Activated naive CD4-positive, alpha-beta T cell treated with anti-CD3 and anti-CD28 coated beads, Interleukin-2, amount 50 U/mL, for 16 hours (primary cell): ENCODE measurements around the gene FCHO1.
"Not testable (repeated sequence)": the region's sequence is repeated elsewhere in the genome, so short reads cannot be mapped to it uniquely, and the experiment has no call there.

Source experiments
- DNase-seq: peaks from one replicate; pipeline ENCODE4 v3.0.0-alpha.2; 2020

The FCHO1 gene

GRCh38 chr19:17796013-17796837, 44.9 kb downstream of the FCHO1 start:
- DNase-seq: no peak

- no peak for DNase-seq
These were observed 45.7 kb downstream of the FCHO1 start for GRCh38 chr19:17796838-17797423.

- peak; percentile 52 for DNase-seq
These were observed 46.3 kb downstream of the FCHO1 start for GRCh38 chr19:17797424-17798201.

GRCh38 chr19:17798599-17798998, 47.3 kb downstream of the FCHO1 start:
- DNase-seq: not testable (repeated sequence)

- no peak for DNase-seq
These were observed 51.0 kb downstream of the FCHO1 start for GRCh38 chr19:17802137-17802858.

- DNase-seq: no peak
These were observed 52.1 kb downstream of the FCHO1 start for GRCh38 chr19:17803264-17803896.

- no peak for DNase-seq
These were observed 54.1 kb downstream of the FCHO1 start for GRCh38 chr19:17805427-17805826.

- DNase-seq: no peak
These were observed 55.7 kb downstream of the FCHO1 start for GRCh38 chr19:17806945-17807344.

GRCh38 chr19:17807731-17808316, 56.5 kb downstream of the FCHO1 start:
- DNase-seq: peak; percentile 34

- DNase-seq: no peak
These were observed 59.8 kb downstream of the FCHO1 start for GRCh38 chr19:17811103-17811502.

- no peak for DNase-seq
These were observed 60.4 kb downstream of the FCHO1 start for GRCh38 chr19:17811681-17812080.

- DNase-seq: no peak
These were observed 60.8 kb downstream of the FCHO1 start for GRCh38 chr19:17812099-17812498.

GRCh38 chr19:17817668-17818363, 66.5 kb downstream of the FCHO1 start:
- no peak for DNase-seq

GRCh38 chr19:17821190-17821589, 69.9 kb downstream of the FCHO1 start, which contains the start of gene INSL3:
Gene INSL3 (minus strand): TSS chr19:17821519. CDS start chr19:17821506, 13 bp downstream.
- no peak for DNase-seq

GRCh38 chr19:17824339-17824738, 73.1 kb downstream of the FCHO1 start:
- DNase-seq: no peak

GRCh38 chr19:17826508-17827056, 75.3 kb downstream of the FCHO1 start:
- DNase-seq: no peak

- no peak for DNase-seq
These were observed 78.7 kb downstream of the FCHO1 start for GRCh38 chr19:17829855-17830566.

- peak; percentile 48 for DNase-seq
These were observed 79.5 kb downstream of the FCHO1 start for GRCh38 chr19:17830567-17831418.

- no peak for DNase-seq
These were observed 80.2 kb downstream of the FCHO1 start for GRCh38 chr19:17831419-17831888.
